H1 (cell line): Measurements from ENCODE around the gene SIK2. TPM values are rescaled to one million over a fixed set of nuclear protein-coding genes. Genes with fewer than 3 reads are reported as not detected.

Source experiments
- CBX5 ChIP-seq: fragments of 300-800, 300-1000 bp; sonication (generic); IDR thresholded peaks from 2 replicates; pipeline ENCODE4 v1.7.1; 2016; ENCODE audit warnings: antibody characterized with exemption, low read length, low read depth
- FOSL1 ChIP-seq: IDR thresholded peaks from 2 replicates; pipeline ENCODE4 v1.6.1; 2011; ENCODE audit warnings: mild to moderate bottlenecking, low read depth, low read length, moderate library complexity; ENCODE audit not compliant: insufficient read depth
- GTF2F1 ChIP-seq: IDR thresholded peaks from 2 replicates; pipeline ENCODE4 v1.6.1; 2012; ENCODE audit warnings: low read depth, low read length, improper control_type of control experiment, borderline replicate concordance
- RAD21 ChIP-seq, 2 experiments: IDR thresholded peaks in 1 of 2; conservative IDR thresholded peaks in 1 of 2; 2 replicates each; pipeline ENCODE4 v1.6.1; 2011; ENCODE audit warnings: low read depth in 2 of 2, low read length in 2 of 2, improper control_type of control experiment in 1 of 2, inconsistent platforms in 1 of 2, mild to moderate bottlenecking in 1 of 2, moderate library complexity in 1 of 2
- RFX5 ChIP-seq: IDR thresholded peaks from 2 replicates; pipeline ENCODE4 v1.6.1; 2011; ENCODE audit warnings: low read depth, low read length, improper control_type of control experiment, borderline replicate concordance
- polyA plus RNA-seq, 7 experiments: library from polyadenylated mRNA; depleted of rRNA in 3 of 7; stranded (reverse) in 5 of 7; unstranded in 2 of 7; fragments of >200 nt in 5 of 7; fragments of 200-250 nt in 2 of 7; gene quantifications; 1 replicate in 5 of 7; 2 replicates in 1 of 7; 4 replicates in 1 of 7; pipeline versions ENCODE4 v1.2.1 to v1.2.3, GENCODE V29; 2011 to 2013; ENCODE audit warnings: missing spikeins in 2 of 7, mixed read lengths in 2 of 7
- total RNA-seq: library from RNA; stranded (reverse); fragmentation: NEBNext Ultra II Directional; extraction: Animal tissue kit (Norgen Biotek cat#: 25700); gene quantifications from 2 replicates; pipeline ENCODE4 v1.2.1, GENCODE V29; 2021

SIK2 gene
- total and polyA plus RNA-seq, 2 of the 8 experiments (the other 6 are each of a cell fraction or from before 2014, with no cell fraction given), result 8.8 to 11.2 TPM

- TF ChIP-seq CBX5, result no peak
- no peak for TF ChIP-seq RAD21 (IDR thresholded peaks at IDR 0.05 in 1 of 2, conservative IDR thresholded peaks at IDR 0.05 in 1 of 2; ENCODE audit: low read depth in 2 of 2, low read length in 2 of 2)
- no peak for TF ChIP-seq GTF2F1
- TF ChIP-seq RFX5, result no peak
- no peak for TF ChIP-seq FOSL1
Observed at GRCh38 chr11:111766834-111767142, 164.5 kb downstream of the SIK2 start (continued).
